ENCODE measurements around the gene CTAGE4.

DNA sequence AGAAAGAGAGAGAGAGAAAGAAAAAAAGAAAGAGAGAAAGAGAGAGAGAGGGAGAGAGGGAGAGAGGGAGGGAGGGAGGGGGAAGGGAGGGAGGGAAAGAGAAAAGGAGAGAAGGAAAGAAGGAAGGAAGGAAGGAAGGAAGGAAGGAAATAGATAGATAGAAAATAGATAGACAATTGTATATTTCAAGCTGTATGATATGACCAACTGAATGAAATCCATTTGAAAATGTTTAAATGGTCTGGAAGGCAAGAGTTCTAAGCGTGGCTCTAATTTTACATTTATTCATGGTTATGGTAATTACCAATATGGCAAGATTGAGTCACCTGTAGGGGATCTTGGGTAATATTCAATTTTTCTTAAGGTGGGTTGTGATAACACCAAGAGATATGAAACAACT is 24.4 kb upstream of the CTAGE4 start:
- TF ChIP-seq, protein P1, sequence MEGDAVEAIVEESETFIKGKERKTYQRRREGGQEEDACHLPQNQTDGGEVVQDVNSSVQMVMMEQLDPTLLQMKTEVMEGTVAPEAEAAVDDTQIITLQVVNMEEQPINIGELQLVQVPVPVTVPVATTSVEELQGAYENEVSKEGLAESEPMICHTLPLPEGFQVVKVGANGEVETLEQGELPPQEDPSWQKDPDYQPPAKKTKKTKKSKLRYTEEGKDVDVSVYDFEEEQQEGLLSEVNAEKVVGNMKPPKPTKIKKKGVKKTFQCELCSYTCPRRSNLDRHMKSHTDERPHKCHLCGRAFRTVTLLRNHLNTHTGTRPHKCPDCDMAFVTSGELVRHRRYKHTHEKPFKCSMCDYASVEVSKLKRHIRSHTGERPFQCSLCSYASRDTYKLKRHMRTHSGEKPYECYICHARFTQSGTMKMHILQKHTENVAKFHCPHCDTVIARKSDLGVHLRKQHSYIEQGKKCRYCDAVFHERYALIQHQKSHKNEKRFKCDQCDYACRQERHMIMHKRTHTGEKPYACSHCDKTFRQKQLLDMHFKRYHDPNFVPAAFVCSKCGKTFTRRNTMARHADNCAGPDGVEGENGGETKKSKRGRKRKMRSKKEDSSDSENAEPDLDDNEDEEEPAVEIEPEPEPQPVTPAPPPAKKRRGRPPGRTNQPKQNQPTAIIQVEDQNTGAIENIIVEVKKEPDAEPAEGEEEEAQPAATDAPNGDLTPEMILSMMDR (IDR thresholded peaks at IDR 0.05; ENCODE audit: insufficient read depth, low read depth, low read length): no peak
- no peak for TF ChIP-seq EZH2 (IDR thresholded peaks at IDR 0.05; ENCODE audit: insufficient read depth, low read length)

Measured in astrocyte (in vitro differentiated cells and primary cell).